CD14-positive monocyte (primary cell): ENCODE data around the gene PTGS1. TPM values are rescaled to one million over a fixed set of nuclear protein-coding genes. Genes with fewer than 3 reads are reported as not detected.

Experiments used
- DNase-seq, 3 donors: peaks; one replicate each; pipeline ENCODE4 v3.0.0-alpha.2; 2011 to 2022
- H2AFZ ChIP-seq: 2 replicates; pipeline ENCODE4 v1.6.0; 2012; ENCODE audit warnings: mild to moderate bottlenecking, low read depth, low read length, inconsistent platforms; ENCODE audit not compliant: insufficient read depth, poor library complexity, severe bottlenecking
- H3K27ac ChIP-seq, 2 donors: 1 replicate in 1 of 2; 2 replicates in 1 of 2; pipeline ENCODE4 v1.5.1; 2012 to 2013; ENCODE audit warnings: low read length in 2 of 2, control low read depth in 1 of 2, inconsistent platforms in 1 of 2, low read depth in 1 of 2, mild to moderate bottlenecking in 1 of 2
- H3K27me3 ChIP-seq, 2 donors: one replicate each; pipeline versions ENCODE4 v1.6.0 to v1.6.1; 2011 to 2013; ENCODE audit warnings: low read length in 2 of 2; ENCODE audit not compliant: control insufficient read depth in 2 of 2, insufficient read depth in 2 of 2
- H3K36me3 ChIP-seq, 2 donors: replicated peaks in 1 of 2; 1 replicate in 1 of 2; 2 replicates in 1 of 2; pipeline versions ENCODE4 v1.5.1 to v1.6.1; 2012 to 2013; ENCODE audit warnings: low read length in 2 of 2, control low read depth in 1 of 2, inconsistent platforms in 1 of 2, mild to moderate bottlenecking in 1 of 2; ENCODE audit not compliant: insufficient read depth in 2 of 2, control insufficient read depth in 1 of 2
- H3K4me1 ChIP-seq, 2 donors: 1 replicate in 1 of 2; 2 replicates in 1 of 2; pipeline versions ENCODE4 v1.5.1 to v1.6.1; 2012 to 2013; ENCODE audit warnings: low read length in 2 of 2, control low read depth in 1 of 2, inconsistent platforms in 1 of 2, mild to moderate bottlenecking in 1 of 2, moderate library complexity in 1 of 2; ENCODE audit not compliant: insufficient read depth in 2 of 2, control insufficient read depth in 1 of 2
- H3K4me2 ChIP-seq: replicated peaks from 2 replicates; pipeline ENCODE3; 2012; ENCODE audit warnings: low read length, moderate library complexity, mild to moderate bottlenecking; ENCODE audit not compliant: poor library complexity, severe bottlenecking; ENCODE audit errors: extremely low read depth
- H3K4me3 ChIP-seq, 3 experiments: fragments of 200-600 bp in 1 of 3; sonication (generic) in 1 of 3; replicated peaks in 1 of 3; 1 replicate in 2 of 3; 2 replicates in 1 of 3; pipeline ENCODE4 v1.5.1; 2011 to 2013; ENCODE audit warnings: low read length in 3 of 3, mild to moderate bottlenecking in 3 of 3, control low read depth in 2 of 3, low read depth in 2 of 3, inconsistent platforms in 1 of 3, moderate library complexity in 1 of 3
- H3K79me2 ChIP-seq: 2 replicates; pipeline ENCODE4 v1.6.0; 2012; ENCODE audit warnings: mild to moderate bottlenecking, control low read depth, inconsistent platforms, low read length, moderate library complexity; ENCODE audit not compliant: insufficient read depth
- H3K9ac ChIP-seq: 2 replicates; pipeline ENCODE4 v1.6.0; 2017; ENCODE audit warnings: low read length, mild to moderate bottlenecking; ENCODE audit not compliant: insufficient read depth, poor library complexity, severe bottlenecking
- H3K9me3 ChIP-seq, 2 donors: replicated peaks in 1 of 2; 1 replicate in 1 of 2; 2 replicates in 1 of 2; pipeline versions ENCODE4 v1.5.1 to v1.6.1; 2012 to 2013; ENCODE audit warnings: low read length in 2 of 2, control low read depth in 1 of 2; ENCODE audit not compliant: control insufficient read depth in 1 of 2, insufficient read depth in 1 of 2
- H4K20me1 ChIP-seq: 2 replicates; pipeline ENCODE4 v1.6.0; 2012; ENCODE audit warnings: mild to moderate bottlenecking, low read length, control low read depth, moderate library complexity; ENCODE audit not compliant: insufficient read depth
- H3K27ac Mint-ChIP-seq, 7 donors: one replicate each; pipeline ENCODE4 v1.8.0; 2020; ENCODE audit warnings: mild to moderate bottlenecking in 7 of 7, mixed read lengths in 7 of 7, moderate library complexity in 6 of 7, inconsistent platforms in 2 of 7
- H3K27me3 Mint-ChIP-seq, 3 donors: one replicate each; pipeline ENCODE4 v1.8.0; 2021 to 2022; ENCODE audit warnings: low read depth in 3 of 3, mild to moderate bottlenecking in 3 of 3, mixed read lengths in 3 of 3, moderate library complexity in 3 of 3, inconsistent platforms in 1 of 3
- H3K36me3 Mint-ChIP-seq, 2 donors: one replicate each; pipeline ENCODE4 v1.8.0; 2020; ENCODE audit warnings: mixed read lengths in 2 of 2, inconsistent platforms in 1 of 2, mild to moderate bottlenecking in 1 of 2
- H3K4me1 Mint-ChIP-seq: one replicate; pipeline ENCODE4 v1.8.0; 2020; ENCODE audit warnings: mild to moderate bottlenecking, mixed read lengths
- H3K4me3 Mint-ChIP-seq, 2 donors: one replicate each; pipeline ENCODE4 v1.8.0; 2020; ENCODE audit warnings: mild to moderate bottlenecking in 2 of 2, mixed read lengths in 2 of 2, moderate library complexity in 1 of 2
- H3K9me3 Mint-ChIP-seq, 7 donors: one replicate each; pipeline ENCODE4 v1.8.0; 2020 to 2022; ENCODE audit warnings: mixed read lengths in 7 of 7, mild to moderate bottlenecking in 6 of 7, moderate library complexity in 6 of 7, inconsistent platforms in 2 of 7
- CTCF ChIP-seq: fragments of 200-600 bp; IDR thresholded peaks from one replicate; pipeline ENCODE4 v1.8.0; 2022; ENCODE audit warnings: antibody characterized with exemption, mild to moderate bottlenecking
- WGBS: methylation state at CpG from one replicate; pipeline ENCODE4 v1.1.5; 2013; ENCODE audit warnings: missing lambda C conversion rate; ENCODE audit not compliant: insufficient coverage; 5-methylcytosine and 5-hydroxymethylcytosine counted together
- intact Hi-C, 2 donors: fragments of 100-400 bp; cut with micrococcal nuclease; formaldehyde crosslinking; loops; one replicate each; pipeline versions ENCODE4 v1.15.0 to v1.15.1; 2023
- polyA plus RNA-seq, 3 donors: library from polyadenylated mRNA; depleted of rRNA in 1 of 3; unstranded in 2 of 3; stranded (reverse) in 1 of 3; fragments of 300-500 nt in 2 of 3; fragments of >200 nt in 1 of 3; fragmentation: Illumina TruSeq in 2 of 3; gene quantifications; 1 replicate in 2 of 3; 2 replicates in 1 of 3; pipeline ENCODE4 v1.2.3, GENCODE V29; 2012 to 2021

Gene PTGS1
- polyA plus RNA-seq, 3 donors: 17.9 to 27.8 (median 20.5) TPM

GRCh38 chr9:122380293-122380692 lies 9.5 kb downstream of the PTGS1 start:
- Mint-ChIP-seq H3K4me1 (peaks cover 30% of the 10 kb centered on the region), H3K4me3 (no peak overlapping the region), H3K9me3 (peaks cover 8 to 17% (median 11%) of the 10 kb centered on the region in 7 donors), H3K27me3 (peaks cover 0 to 4% (median 4%) of the 10 kb centered on the region in 3 donors), H3K36me3 (peaks cover 63 to 64% of the 10 kb centered on the region in 2 donors), H3K27ac (no peak overlapping the region)
- H3K36me3 ChIP-seq: peaks cover 50 to 59% of the 10 kb centered on the region in 2 donors
- H4K20me1 ChIP-seq: peaks cover 27% of the 10 kb centered on the region
- no peak overlapping the region for H3K4me2 ChIP-seq
- no peaks in the 10 kb centered on the region for H3K79me2 ChIP-seq
- H3K27ac ChIP-seq: no peak overlapping the region
- H3K4me3 ChIP-seq: no peak overlapping the region
- H2AFZ ChIP-seq: no peak overlapping the region
- no peak for DNase-seq
- no CpG with 5 or more reads among the region's 4 CpGs for WGBS
- intact Hi-C loops: no loop called here
- peaks cover 23 to 26% of the 10 kb centered on the region in 2 donors for H3K4me1 ChIP-seq
- no peak for TF ChIP-seq CTCF
- H3K9me3 ChIP-seq: peaks cover 7 to 13% of the 10 kb centered on the region in 2 donors
- no peaks in the 10 kb centered on the region for H3K27me3 ChIP-seq
- H3K9ac ChIP-seq: no peak overlapping the region

GRCh38 chr9:122381206-122381950 lies 10.6 kb downstream of the PTGS1 start:
- no peak overlapping the region for H3K4me3 Mint-ChIP-seq
- Histone ChIP-seq H3K27ac (no peak overlapping the region), H3K4me3 (no peak overlapping the region), H3K4me1 (peaks cover 13 to 15% of the 10 kb centered on the region in 2 donors), H3K79me2 (no peaks in the 10 kb centered on the region), H2AFZ (no peak overlapping the region), H3K4me2 (no peak overlapping the region), H3K9ac (no peak overlapping the region), H3K36me3 (peaks cover 56 to 70% of the 10 kb centered on the region in 2 donors), H3K27me3 (no peaks in the 10 kb centered on the region), H3K9me3 (peaks cover 7 to 13% of the 10 kb centered on the region in 2 donors), H4K20me1 (peaks cover 16% of the 10 kb centered on the region)
- no peak for DNase-seq
- no peak for TF ChIP-seq CTCF
- H3K27ac Mint-ChIP-seq: peak overlapping the region in 1 of 7 donors; percentile 26
- H3K27me3 Mint-ChIP-seq: peaks cover 0 to 4% (median 3%) of the 10 kb centered on the region in 3 donors
- peaks cover 6 to 17% (median 11%) of the 10 kb centered on the region in 7 donors for H3K9me3 Mint-ChIP-seq
- H3K36me3 Mint-ChIP-seq: peaks cover 70 to 73% of the 10 kb centered on the region in 2 donors
- intact Hi-C loops: no loop called here
- H3K4me1 Mint-ChIP-seq: peaks cover 19% of the 10 kb centered on the region
- WGBS: 93% methylated on average over 10 of the region's 14 CpGs
